Central memory CD8-positive, alpha-beta T cell (primary cell): ENCODE measurements around the gene ZNF276.
"Not testable (repeated sequence)": the region's sequence is repeated elsewhere in the genome, so short reads cannot be mapped to it uniquely, and the experiment has no call there.

Experiments
- ATAC-seq: fragments of 150-1000 bp; cut with Tn5 transposase; replicated peaks from 2 replicates; pipeline ENCODE4 v1.10.0; 2022; ENCODE audit warnings: mild to moderate bottlenecking, moderate FRiP score, moderate number of reproducible peaks; ENCODE audit not compliant: poor library complexity, severe bottlenecking; ENCODE audit errors: extremely low read depth
- DNase-seq, 2 donors: peaks; one replicate each; pipeline ENCODE4 v3.0.0; 2021; ENCODE audit warnings: low spot score in 2 of 2
- H3K27ac Mint-ChIP-seq: one replicate; pipeline ENCODE4 v1.8.0; 2022; ENCODE audit warnings: low read depth, mild to moderate bottlenecking, moderate library complexity, mixed read lengths
- H3K27me3 Mint-ChIP-seq: one replicate; pipeline ENCODE4 v1.8.0; 2022; ENCODE audit warnings: mixed read lengths
- H3K36me3 Mint-ChIP-seq: one replicate; pipeline ENCODE4 v1.8.0; 2022; ENCODE audit warnings: mild to moderate bottlenecking, moderate library complexity, mixed read lengths; ENCODE audit not compliant: insufficient read depth
- H3K4me1 Mint-ChIP-seq: one replicate; pipeline ENCODE4 v1.8.0; 2022; ENCODE audit warnings: mixed read lengths
- H3K4me3 Mint-ChIP-seq: one replicate; pipeline ENCODE4 v1.8.0; 2022; ENCODE audit warnings: mild to moderate bottlenecking, moderate library complexity, mixed read lengths
- H3K9me3 Mint-ChIP-seq: one replicate; pipeline ENCODE4 v1.8.0; 2022; ENCODE audit warnings: mixed read lengths

ZNF276 gene, protein sequence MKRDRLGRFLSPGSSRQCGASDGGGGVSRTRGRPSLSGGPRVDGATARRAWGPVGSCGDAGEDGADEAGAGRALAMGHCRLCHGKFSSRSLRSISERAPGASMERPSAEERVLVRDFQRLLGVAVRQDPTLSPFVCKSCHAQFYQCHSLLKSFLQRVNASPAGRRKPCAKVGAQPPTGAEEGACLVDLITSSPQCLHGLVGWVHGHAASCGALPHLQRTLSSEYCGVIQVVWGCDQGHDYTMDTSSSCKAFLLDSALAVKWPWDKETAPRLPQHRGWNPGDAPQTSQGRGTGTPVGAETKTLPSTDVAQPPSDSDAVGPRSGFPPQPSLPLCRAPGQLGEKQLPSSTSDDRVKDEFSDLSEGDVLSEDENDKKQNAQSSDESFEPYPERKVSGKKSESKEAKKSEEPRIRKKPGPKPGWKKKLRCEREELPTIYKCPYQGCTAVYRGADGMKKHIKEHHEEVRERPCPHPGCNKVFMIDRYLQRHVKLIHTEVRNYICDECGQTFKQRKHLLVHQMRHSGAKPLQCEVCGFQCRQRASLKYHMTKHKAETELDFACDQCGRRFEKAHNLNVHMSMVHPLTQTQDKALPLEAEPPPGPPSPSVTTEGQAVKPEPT

DNA sequence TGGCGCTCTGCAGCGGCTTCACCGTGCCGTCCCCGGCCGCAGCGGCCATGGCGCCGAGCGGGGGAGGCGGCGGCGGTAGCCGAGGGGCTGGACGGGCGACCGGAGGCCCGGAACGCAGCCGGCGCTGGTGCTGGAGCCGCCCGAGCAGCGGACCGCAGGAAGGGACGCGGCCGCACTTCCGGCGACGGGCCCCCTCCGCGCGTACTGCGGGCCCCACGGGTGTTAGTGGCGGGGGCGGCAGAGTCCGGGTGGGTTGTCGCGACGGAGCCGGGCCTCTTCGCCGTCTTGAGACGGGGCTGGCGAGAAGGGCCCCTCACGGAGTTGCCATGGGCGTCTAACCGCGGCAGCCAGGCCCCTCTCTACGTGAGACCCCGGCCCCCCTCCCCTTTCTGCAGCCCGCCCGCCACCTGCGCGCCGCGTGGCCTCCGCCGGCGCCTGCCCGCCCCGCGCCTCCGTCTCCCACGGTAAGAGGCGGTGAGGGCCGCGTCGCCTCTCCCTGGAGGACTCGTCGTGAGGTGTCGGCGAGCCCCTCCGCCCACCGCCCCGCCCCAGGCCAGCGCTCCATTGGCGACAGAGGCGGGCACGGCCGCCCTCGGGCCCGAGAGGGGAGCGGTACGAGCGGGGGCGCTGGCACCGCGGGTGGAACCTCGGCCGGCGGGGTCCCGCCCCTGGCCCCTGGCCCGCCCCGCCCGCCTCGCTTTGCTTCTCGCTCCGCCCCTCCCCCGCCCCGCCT lies at the start of gene ZNF276, which contains the start of gene VPS9D1:
ZNF276 (plus strand) TSS at position 725 of the 733 bp plus-strand sequence. CDS start 104 bp downstream, outside the sequence.
VPS9D1 (minus strand) TSS at position 86 of the 733 bp plus-strand sequence; CDS start at position 49, 37 bp downstream.
- H3K27ac Mint-ChIP-seq: peak within 1 kb of the TSS; percentile 97
- DNase-seq (peak; percentile 63 to 76), ATAC-seq (peak; percentile 41)
- H3K4me3 Mint-ChIP-seq: peak within 1 kb of the TSS; percentile 93
- no peaks in the 10 kb centered on the region for H3K27me3 Mint-ChIP-seq
- peaks cover 52% of the 10 kb centered on the region for H3K36me3 Mint-ChIP-seq
- H3K4me1 Mint-ChIP-seq: peaks cover 49% of the 10 kb centered on the region
- no peaks in the 10 kb centered on the region for H3K9me3 Mint-ChIP-seq

DNA sequence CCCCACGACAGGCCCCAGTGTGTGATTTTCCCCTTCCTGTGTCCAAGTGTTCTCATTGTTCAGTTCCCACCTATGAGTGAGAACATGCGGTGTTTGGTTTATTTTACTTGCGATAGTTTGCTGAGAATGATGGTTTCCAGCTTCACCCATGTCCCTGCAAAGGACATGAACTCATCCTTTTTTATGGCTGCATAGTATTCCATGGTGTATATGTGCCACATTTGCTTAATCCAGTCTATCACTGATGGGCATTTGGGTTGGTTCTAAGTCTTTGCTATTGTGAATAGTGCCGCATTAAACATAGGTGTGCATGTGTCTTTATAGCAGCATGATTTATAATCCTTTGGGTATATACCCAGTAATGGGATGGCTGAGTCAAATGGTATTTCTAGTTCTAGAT lies 49.8 kb upstream of the ZNF276 start:
- H3K36me3 Mint-ChIP-seq, ATAC-seq, H3K9me3 Mint-ChIP-seq, H3K4me3 Mint-ChIP-seq, H3K4me1 Mint-ChIP-seq, H3K27ac Mint-ChIP-seq, DNase-seq, H3K27me3 Mint-ChIP-seq: not testable (repeated sequence)

DNA sequence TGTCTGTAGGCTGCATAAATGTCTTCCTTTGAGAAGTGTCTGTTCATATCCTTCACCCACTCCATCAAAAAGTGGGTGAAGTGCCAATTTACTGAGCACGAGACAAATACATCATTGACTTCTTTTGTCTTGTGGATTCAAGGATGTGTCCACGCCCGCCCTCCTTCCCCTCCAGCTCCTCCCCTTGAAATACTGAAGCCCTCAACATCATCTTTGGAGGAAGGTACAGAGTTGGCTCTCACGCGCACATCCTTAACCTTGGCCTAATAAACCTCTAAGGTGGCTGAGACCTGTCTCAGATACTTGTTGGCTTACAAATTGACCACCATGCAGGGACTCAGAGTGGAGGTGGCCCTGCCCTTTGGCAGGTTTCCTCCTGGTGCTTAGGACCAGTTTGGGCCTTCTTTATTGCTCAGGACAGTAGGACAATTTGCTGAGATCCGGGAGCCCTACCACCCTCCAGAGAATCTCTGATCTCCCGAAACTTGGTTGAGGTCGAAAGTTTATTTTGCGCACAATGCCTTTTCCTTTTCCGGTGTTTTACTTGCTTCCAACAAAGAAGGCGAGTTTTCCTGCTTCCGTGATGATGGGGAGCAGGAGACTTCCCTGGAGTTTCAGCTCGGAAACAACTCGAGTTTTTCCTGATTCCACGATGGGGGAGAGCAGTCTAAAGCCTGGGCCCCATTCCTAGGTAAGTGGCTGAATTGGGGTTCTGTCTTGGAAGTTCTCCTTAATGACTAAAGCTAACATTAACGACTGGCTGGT lies 49.0 kb upstream of the ZNF276 start:
- no peak for DNase-seq
- H3K36me3 Mint-ChIP-seq: peaks cover 1% of the 10 kb centered on the region
- no peak overlapping the region for H3K4me3 Mint-ChIP-seq
- no peaks in the 10 kb centered on the region for H3K4me1 Mint-ChIP-seq
- no peak overlapping the region for H3K27ac Mint-ChIP-seq
- no peaks in the 10 kb centered on the region for H3K9me3 Mint-ChIP-seq
- H3K27me3 Mint-ChIP-seq: no peaks in the 10 kb centered on the region
- ATAC-seq: no peak

DNA sequence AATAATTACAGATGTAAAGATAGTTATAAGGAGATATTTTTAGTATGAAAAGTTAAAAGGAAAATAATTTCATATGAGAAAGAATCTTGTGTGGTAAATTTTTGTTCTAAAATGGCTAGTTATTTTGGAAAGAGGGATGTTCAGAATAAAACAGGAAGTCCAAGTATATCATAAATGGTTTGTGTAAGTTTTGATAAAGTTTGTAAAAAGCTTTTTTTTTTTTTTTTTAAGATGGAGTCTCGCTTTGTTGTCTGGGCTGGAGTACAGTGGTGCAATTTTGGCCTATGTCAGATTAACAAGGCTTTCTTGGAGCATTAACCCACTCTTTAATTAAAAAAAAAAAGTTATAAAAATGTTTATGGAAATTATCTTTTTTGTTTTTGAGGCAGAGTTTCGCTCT lies 43.1 kb upstream of the ZNF276 start:
- DNase-seq: no peak
- no peak for ATAC-seq
- Mint-ChIP-seq H3K9me3 (no peaks in the 10 kb centered on the region), H3K36me3 (peaks cover 1% of the 10 kb centered on the region), H3K27ac (no peak overlapping the region), H3K4me1 (no peaks in the 10 kb centered on the region), H3K27me3 (no peaks in the 10 kb centered on the region), H3K4me3 (no peak overlapping the region)

DNA sequence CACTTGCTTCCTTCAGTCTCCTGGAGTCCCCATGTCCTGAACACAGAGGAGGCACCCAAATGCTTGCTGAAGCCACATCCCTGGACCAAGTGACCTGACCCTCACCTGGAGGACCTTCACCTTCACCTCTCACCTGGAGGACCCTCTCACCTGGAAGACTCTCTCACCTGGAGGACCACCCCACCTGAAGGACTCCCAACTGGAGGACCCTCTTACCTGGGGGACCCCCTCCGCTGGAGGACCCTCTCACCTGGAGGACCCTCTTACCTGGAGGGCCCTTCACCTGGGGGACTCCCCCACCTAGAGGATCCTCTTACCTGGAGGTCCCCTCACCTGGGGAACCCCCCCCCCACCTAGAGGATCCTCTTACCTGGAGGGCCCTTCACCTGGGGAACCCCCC lies 35.4 kb upstream of the ZNF276 start:
- Mint-ChIP-seq H3K36me3 (peaks cover 20% of the 10 kb centered on the region), H3K4me3 (peak overlapping the region; percentile 91), H3K27ac (peak overlapping the region; percentile 88), H3K4me1 (peaks cover 21% of the 10 kb centered on the region), H3K9me3 (no peaks in the 10 kb centered on the region), H3K27me3 (no peaks in the 10 kb centered on the region)
- no peak for ATAC-seq
- DNase-seq: no peak

DNA sequence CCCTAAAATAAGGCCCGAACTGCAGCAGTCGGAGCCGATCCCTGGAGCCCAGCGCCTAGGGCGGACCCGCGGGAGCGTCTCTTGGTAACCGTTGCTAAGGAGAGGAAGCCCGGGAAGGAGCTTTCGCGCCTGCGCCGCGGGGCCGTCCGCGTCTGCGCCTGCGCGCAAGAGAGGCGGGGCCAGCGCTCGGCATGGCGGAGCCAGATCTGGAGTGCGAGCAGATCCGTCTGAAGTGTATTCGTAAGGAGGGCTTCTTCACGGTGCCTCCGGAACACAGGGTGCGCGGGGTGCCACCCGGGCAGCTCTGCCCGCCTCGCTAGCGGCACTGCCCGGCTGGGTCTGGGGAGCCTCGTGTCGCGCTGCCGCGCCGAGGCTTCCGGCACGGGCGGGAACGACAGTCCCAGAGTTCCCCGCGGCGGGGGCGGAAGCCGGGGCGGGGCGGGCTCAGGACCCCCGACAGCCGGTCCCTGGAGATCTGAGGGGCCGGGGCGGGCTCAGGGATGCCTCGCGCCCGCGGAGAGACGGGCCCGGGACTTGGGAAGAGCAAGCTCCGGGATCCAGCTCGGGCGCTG lies 34.7 kb upstream of the ZNF276 start, which contains the start of gene CDK10:
CDK10 (plus strand) TSS at position 170 of the 572 bp plus-strand sequence; CDS start at position 192, 22 bp downstream.
- H3K27me3 Mint-ChIP-seq: no peaks in the 10 kb centered on the region
- peaks cover 21% of the 10 kb centered on the region for H3K4me1 Mint-ChIP-seq
- H3K4me3 Mint-ChIP-seq: peak within 1 kb of the TSS; percentile 91
- peak within 1 kb of the TSS; percentile 88 for H3K27ac Mint-ChIP-seq
- DNase-seq (peak; percentile 80 to 88), ATAC-seq (peak; percentile 85)
- H3K9me3 Mint-ChIP-seq: no peaks in the 10 kb centered on the region
- peaks cover 25% of the 10 kb centered on the region for H3K36me3 Mint-ChIP-seq

DNA sequence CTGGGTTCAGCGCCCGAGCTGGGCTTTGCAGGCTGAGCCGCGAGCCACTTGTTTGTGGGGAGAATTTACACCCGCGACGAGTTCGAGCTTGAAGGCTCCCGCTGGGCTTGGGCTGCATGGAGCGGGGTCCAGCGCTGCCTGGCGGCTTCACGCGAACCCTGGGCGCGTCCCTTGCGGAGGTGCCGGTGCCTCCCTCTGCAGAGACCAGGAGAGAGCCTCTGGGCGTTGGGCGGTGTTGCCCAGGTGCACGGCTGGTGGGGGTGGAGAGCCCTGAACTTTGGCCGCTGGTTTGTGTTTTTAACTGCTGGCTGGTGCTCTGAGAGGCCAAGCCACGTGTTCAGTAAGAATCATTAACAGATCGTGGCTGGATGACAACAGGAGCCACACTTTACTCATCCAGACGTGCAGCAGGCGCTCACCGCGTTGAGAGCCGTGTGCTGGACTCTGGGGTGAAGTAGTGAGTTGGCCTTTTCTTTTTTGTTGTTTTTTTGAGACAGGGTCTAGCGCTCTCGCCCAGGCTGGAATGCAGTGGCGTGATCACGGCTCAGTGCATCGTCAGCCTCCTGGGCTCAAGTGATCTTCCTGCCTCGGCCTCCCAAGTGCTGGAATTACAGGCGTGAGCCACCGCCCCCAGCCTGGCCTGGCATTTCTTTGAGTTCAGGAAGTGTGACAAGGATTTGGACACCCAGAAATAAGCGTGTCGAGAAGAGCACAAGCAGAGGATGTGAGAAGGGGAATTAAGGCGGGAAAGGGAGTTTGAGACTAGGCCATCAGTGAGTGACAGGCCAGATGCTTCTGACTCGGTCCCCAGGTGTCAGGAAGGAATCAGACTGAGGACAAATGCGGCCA lies 34.0 kb upstream of the ZNF276 start:
- Mint-ChIP-seq H3K27me3 (no peaks in the 10 kb centered on the region), H3K4me1 (peaks cover 21% of the 10 kb centered on the region), H3K36me3 (peaks cover 27% of the 10 kb centered on the region), H3K27ac (peak overlapping the region; percentile 46), H3K4me3 (peak overlapping the region; percentile 91), H3K9me3 (no peaks in the 10 kb centered on the region)
- DNase-seq (no peak), ATAC-seq (peak; percentile 57)

DNA sequence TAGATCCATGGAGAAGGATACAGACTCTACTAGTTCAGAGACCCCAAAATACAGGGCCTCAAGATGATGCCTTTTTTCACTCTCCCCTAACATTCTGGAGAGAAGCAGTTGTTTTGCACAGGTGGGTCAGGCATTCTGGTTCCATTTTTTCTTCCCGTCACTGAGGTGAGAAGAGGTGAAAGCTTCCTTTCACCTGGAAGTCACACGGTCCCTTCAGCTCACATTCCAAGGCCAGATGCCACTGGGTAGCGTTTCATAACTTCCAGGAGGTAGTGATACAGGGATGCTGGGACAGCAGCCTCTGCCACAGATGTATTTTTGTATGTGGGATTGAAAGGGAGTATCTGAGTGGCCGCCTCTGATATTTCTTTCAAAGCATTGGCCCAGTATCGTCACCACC lies 32.9 kb upstream of the ZNF276 start:
- Mint-ChIP-seq H3K27me3 (no peaks in the 10 kb centered on the region), H3K9me3 (no peaks in the 10 kb centered on the region), H3K4me3 (peak overlapping the region; percentile 91), H3K4me1 (peaks cover 21% of the 10 kb centered on the region), H3K36me3 (peaks cover 31% of the 10 kb centered on the region), H3K27ac (no peak overlapping the region)
- ATAC-seq (no peak), DNase-seq (no peak)

DNA sequence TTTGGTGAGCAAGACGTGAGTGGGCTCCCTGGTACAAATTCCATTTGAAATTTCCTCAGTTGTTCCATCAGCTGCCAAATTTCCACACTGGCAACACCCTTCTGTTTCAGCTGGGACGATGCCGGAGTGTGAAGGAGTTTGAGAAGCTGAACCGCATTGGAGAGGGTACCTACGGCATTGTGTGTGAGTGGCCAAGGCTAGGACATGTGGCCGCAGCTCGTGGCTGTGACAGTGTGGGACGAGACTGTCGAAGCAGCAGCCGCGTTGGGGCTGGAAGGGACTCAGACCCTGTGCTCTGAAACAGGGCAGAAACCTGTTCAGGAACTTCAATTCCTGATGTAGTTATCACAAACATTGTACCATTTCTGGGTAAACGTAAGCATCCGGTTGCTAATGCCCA lies 32.2 kb upstream of the ZNF276 start:
- Mint-ChIP-seq H3K27me3 (no peaks in the 10 kb centered on the region), H3K36me3 (peaks cover 38% of the 10 kb centered on the region)

DNA sequence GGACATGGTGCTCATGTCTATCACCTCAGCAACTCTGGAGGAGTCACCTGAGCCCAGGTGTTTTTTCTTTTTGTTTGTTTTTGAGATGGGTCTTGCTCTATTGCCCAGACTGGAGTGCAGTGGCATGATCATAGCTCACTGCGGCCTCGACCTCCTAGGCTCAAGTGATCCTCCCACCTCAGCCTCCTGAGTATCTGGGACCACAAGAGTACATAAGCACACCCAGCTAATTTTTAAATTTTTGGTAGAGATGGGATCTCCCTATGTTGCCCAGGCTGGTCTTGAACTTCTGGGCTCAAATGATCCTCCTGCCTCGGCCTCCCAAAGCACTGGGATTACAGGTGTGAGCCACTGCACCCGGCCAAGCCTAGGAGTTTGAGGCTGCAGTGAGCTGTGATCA lies 31.7 kb upstream of the ZNF276 start:
- DNase-seq, ATAC-seq, H3K27me3 Mint-ChIP-seq, H3K4me3 Mint-ChIP-seq, H3K27ac Mint-ChIP-seq, H3K9me3 Mint-ChIP-seq: not testable (repeated sequence)
- Mint-ChIP-seq H3K36me3 (peaks cover 38% of the 10 kb centered on the region), H3K4me1 (peaks cover 21% of the 10 kb centered on the region)

More for the DNA sequence above, 32.2 kb upstream of the ZNF276 start:
- ATAC-seq: no peak
- H3K4me1 Mint-ChIP-seq: peaks cover 21% of the 10 kb centered on the region
- H3K27ac Mint-ChIP-seq: no peak overlapping the region
- no peaks in the 10 kb centered on the region for H3K9me3 Mint-ChIP-seq
- no peak for DNase-seq
- H3K4me3 Mint-ChIP-seq: no peak overlapping the region

DNA sequence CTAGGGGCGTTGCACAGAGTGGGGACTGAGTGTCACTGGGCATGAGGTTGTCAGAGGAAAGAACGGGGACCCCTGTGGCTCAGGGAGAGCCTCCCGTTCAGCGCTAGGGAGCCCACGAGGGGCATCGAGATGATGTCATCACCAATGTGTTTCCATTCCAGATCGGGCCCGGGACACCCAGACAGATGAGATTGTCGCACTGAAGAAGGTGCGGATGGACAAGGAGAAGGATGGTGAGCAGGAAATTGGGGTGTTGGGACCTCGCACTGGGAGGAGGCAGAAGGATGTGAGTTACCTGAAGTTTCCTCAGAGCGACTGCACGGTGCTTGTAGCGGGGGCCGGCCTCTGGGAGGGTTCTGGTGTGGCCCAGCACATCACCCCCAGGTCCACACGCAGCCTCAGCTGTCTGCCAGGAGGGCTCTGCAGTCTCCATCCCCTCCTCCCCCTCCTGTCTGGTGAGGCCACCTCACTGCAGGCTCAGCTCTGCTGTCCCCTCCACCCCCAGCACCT lies 30.9 kb upstream of the ZNF276 start:
- no peaks in the 10 kb centered on the region for H3K9me3 Mint-ChIP-seq
- no peak overlapping the region for H3K27ac Mint-ChIP-seq
- no peak overlapping the region for H3K4me3 Mint-ChIP-seq
- no peaks in the 10 kb centered on the region for H3K27me3 Mint-ChIP-seq
- no peak for DNase-seq
- H3K4me1 Mint-ChIP-seq: peaks cover 28% of the 10 kb centered on the region
- no peak for ATAC-seq
- H3K36me3 Mint-ChIP-seq: peaks cover 41% of the 10 kb centered on the region
